IMR-90 (cell line): Measurements from ENCODE around the gene ADAMTS17. TPM values are rescaled to one million over a fixed set of nuclear protein-coding genes. Genes with fewer than 3 reads are reported as not detected.

ENCODE experiments used
- ATAC-seq: fragments of 200-7000 bp; cut with Tn5 transposase; 2 replicates; pipeline ENCODE4 v1.9.1; 2020; ENCODE audit warnings: low read depth, mild to moderate bottlenecking, moderate library complexity
- BruUV-seq: library from RNA; stranded (reverse); fragments of 400-500 nt; replicated peaks from 2 replicates; lab custom pipeline; 2021; lab: Mats Ljungman, UMichigan
- CTCF ChIA-PET: fragments of 300-600 bp; formaldehyde crosslinking; extraction: SDS; loops from one replicate; lab custom pipeline; 2021; ENCODE audit warnings: antibody characterized with exemption; lab: Yijun Ruan, JAX
- POLR2A ChIA-PET: fragments of 300-600 bp; sonication (Branson Sonifier 250); formaldehyde crosslinking; loops from one replicate; lab custom pipeline; 2022; ENCODE audit warnings: antibody characterized with exemption; ENCODE audit not compliant: unreplicated experiment; lab: Charles Lee
- DNase-seq: peaks from one replicate; pipeline ENCODE4 v3.0.0; 2013
- H2AFZ ChIP-seq: replicated peaks from 2 replicates; pipeline ENCODE3; 2013; ENCODE audit warnings: low read length, mild to moderate bottlenecking; ENCODE audit not compliant: poor library complexity
- H2AK5ac ChIP-seq: 2 replicates; pipeline ENCODE4 v1.6.1; 2013; ENCODE audit warnings: low read depth, low read length, inconsistent platforms
- H2AK9ac ChIP-seq: replicated peaks from 2 replicates; pipeline ENCODE3; 2013; ENCODE audit warnings: mild to moderate bottlenecking, low read depth, low read length, moderate library complexity; ENCODE audit not compliant: poor library complexity
- H2BK120ac ChIP-seq: 2 replicates; pipeline ENCODE4 v1.6.1; 2013; ENCODE audit warnings: low read depth, low read length, inconsistent platforms
- H2BK15ac ChIP-seq: 3 replicates; pipeline ENCODE4 v1.6.1; 2013; ENCODE audit warnings: low read depth, low read length, inconsistent platforms
- H2BK20ac ChIP-seq: 2 replicates; pipeline ENCODE4 v1.6.1; 2013; ENCODE audit warnings: low read depth, mild to moderate bottlenecking, inconsistent platforms, low read length, moderate library complexity
- H2BK5ac ChIP-seq: 2 replicates; pipeline ENCODE4 v1.6.1; 2013; ENCODE audit warnings: mild to moderate bottlenecking, low read depth, low read length, inconsistent platforms; ENCODE audit not compliant: poor library complexity, severe bottlenecking
- H3K14ac ChIP-seq: replicated peaks from 2 replicates; pipeline ENCODE4 v1.6.1; 2013; ENCODE audit warnings: low read depth, low read length, inconsistent platforms
- H3K18ac ChIP-seq: 2 replicates; pipeline ENCODE4 v1.6.1; 2013; ENCODE audit warnings: low read depth, low read length, control low read depth
- H3K23ac ChIP-seq: 2 replicates; pipeline ENCODE4 v1.6.1; 2013; ENCODE audit warnings: low read depth, low read length, inconsistent platforms
- H3K27ac ChIP-seq: 2 replicates; pipeline ENCODE4 v1.5.1; 2013; ENCODE audit warnings: mild to moderate bottlenecking, control low read depth, low read length; ENCODE audit not compliant: insufficient read depth
- H3K27me3 ChIP-seq: 2 replicates; pipeline ENCODE4 v1.6.1; 2013; ENCODE audit warnings: low read length; ENCODE audit not compliant: control insufficient read depth, insufficient read depth
- H3K36me3 ChIP-seq: 2 replicates; pipeline ENCODE4 v1.6.1; 2013; ENCODE audit warnings: low read length, mixed read lengths; ENCODE audit not compliant: control insufficient read depth, insufficient read depth
- H3K4ac ChIP-seq: 2 replicates; pipeline ENCODE4 v1.6.1; 2013; ENCODE audit warnings: low read depth, low read length, inconsistent platforms
- H3K4me1 ChIP-seq: 2 replicates; pipeline ENCODE4 v1.6.1; 2013; ENCODE audit warnings: low read length, mixed read lengths; ENCODE audit not compliant: control insufficient read depth, insufficient read depth
- H3K4me2 ChIP-seq: 2 replicates; pipeline ENCODE4 v1.6.1; 2013; ENCODE audit warnings: low read depth, mild to moderate bottlenecking, control low read depth, low read length, moderate library complexity
- H3K4me3 ChIP-seq: 2 replicates; pipeline ENCODE4 v1.5.1; 2013; ENCODE audit warnings: low read depth, mild to moderate bottlenecking, control low read depth, low read length, moderate library complexity; ENCODE audit not compliant: insufficient read depth
- H3K56ac ChIP-seq: 2 replicates; pipeline ENCODE4 v1.6.1; 2013; ENCODE audit warnings: low read length, inconsistent platforms; ENCODE audit not compliant: insufficient read depth; ENCODE audit errors: extremely low read depth
- H3K79me1 ChIP-seq, 2 experiments: 2 replicates each; pipeline ENCODE4 v1.6.1; 2013; ENCODE audit warnings: low read length in 2 of 2, inconsistent platforms in 1 of 2, low read depth in 1 of 2
- H3K9ac ChIP-seq: 2 replicates; pipeline ENCODE4 v1.6.1; 2013; ENCODE audit warnings: low read depth, low read length, control low read depth
- H3K9me1 ChIP-seq: 2 replicates; pipeline ENCODE4 v1.6.1; 2013; ENCODE audit warnings: low read length, inconsistent platforms; ENCODE audit not compliant: insufficient read depth
- H3K9me3 ChIP-seq: 2 replicates; pipeline ENCODE4 v1.6.1; 2013; ENCODE audit warnings: low read length; ENCODE audit not compliant: control insufficient read depth, insufficient read depth
- H4K20me1 ChIP-seq: 2 replicates; pipeline ENCODE4 v1.6.1; 2013; ENCODE audit warnings: low read length, inconsistent platforms; ENCODE audit not compliant: insufficient read depth
- H4K5ac ChIP-seq: 2 replicates; pipeline ENCODE4 v1.6.1; 2013; ENCODE audit warnings: mild to moderate bottlenecking, low read depth, low read length, control low read depth
- H4K8ac ChIP-seq, 2 experiments: 2 replicates each; pipeline ENCODE4 v1.6.1; 2013; ENCODE audit warnings: low read depth in 2 of 2, low read length in 2 of 2, control low read depth in 1 of 2, inconsistent platforms in 1 of 2
- H4K91ac ChIP-seq: 2 replicates; pipeline ENCODE4 v1.6.1; 2013; ENCODE audit warnings: low read depth, low read length, inconsistent platforms; ENCODE audit not compliant: insufficient read depth
- ELK1 ChIP-seq: fragments of 150-350 bp; IDR thresholded peaks from 2 replicates; pipeline ENCODE4 v1.6.1; 2016; ENCODE audit warnings: low read depth, mild to moderate bottlenecking, low read length, moderate library complexity, borderline replicate concordance
- WGBS, 2 experiments: methylation state at CpG; one replicate each; pipeline versions ENCODE4 v1.1.5 to v1.1.7; 2013; ENCODE audit warnings: missing lambda C conversion rate in 2 of 2; ENCODE audit not compliant: insufficient read length in 1 of 2; ENCODE audit errors: extremely low coverage in 2 of 2; 5-methylcytosine and 5-hydroxymethylcytosine counted together
- dilution Hi-C: fragments of 300-500 bp; cut with HindIII; formaldehyde crosslinking; loops from one replicate; pipeline ENCODE4 v1.14.3; 2018; ENCODE audit warnings: low sequenced_read_pairs; ENCODE audit not compliant: unreplicated experiment
- in situ Hi-C: fragments of 300-500 bp; cut with MboI; formaldehyde crosslinking; loops from 3 replicates; pipeline ENCODE4 v1.14.3; 2019; ENCODE audit warnings: low sequenced_read_pairs, inconsistent platforms, mixed read lengths
- intact Hi-C: fragments of 100-400 bp; cut with micrococcal nuclease; formaldehyde crosslinking; loops from 2 replicates; pipeline ENCODE4 v1.10.0; 2022
- polyA plus RNA-seq, 3 experiments: library from polyadenylated mRNA; depleted of rRNA; stranded (reverse); fragments of >200 nt; gene quantifications; 2 replicates each; pipeline ENCODE4 v1.2.3, GENCODE V29; 2012; ENCODE audit warnings: low replicate concordance in 1 of 3
- total RNA-seq: library from RNA; depleted of rRNA; stranded (reverse); fragments of >200 nt; gene quantifications from 2 replicates; pipeline ENCODE4 v1.2.3, GENCODE V29; 2012

ADAMTS17 gene
- total and polyA plus RNA-seq, 2 of the 4 experiments (the other 2 are of a cell fraction) = 0.03 TPM; not detected in 1

DNA sequence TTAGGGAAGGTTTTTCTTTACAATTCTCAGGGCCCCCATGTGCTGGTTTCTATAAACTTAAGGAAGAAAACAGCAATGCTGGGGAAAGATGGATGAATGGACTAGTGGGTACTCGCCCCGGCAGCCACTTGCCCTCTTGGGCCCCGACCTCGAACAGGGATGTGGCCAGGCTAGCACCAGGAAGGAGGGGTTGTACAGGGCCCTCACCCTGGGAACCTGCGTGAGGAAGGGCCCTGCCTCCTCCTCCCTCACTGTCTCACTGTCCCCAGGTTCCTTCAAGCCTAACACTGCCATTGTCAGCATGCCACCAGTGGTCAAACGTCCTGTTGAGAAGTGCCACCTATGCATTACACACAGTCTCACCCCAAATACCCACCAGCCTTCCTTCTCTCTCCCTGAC is 9.1 kb downstream of the ADAMTS17 start:
- WGBS, 2 experiments = 38% methylated on average over 1 of the region's 6 CpGs; no CpG with 5 or more reads in 1 of the 2 experiments
- in situ Hi-C loops = no loop called here
- Histone ChIP-seq H2AK9ac (no peak overlapping the region), H3K4me2 (no peak overlapping the region), H3K36me3 (no peaks in the 10 kb centered on the region), H3K4me1 (no peaks in the 10 kb centered on the region), H3K79me1 (no peaks in the 10 kb centered on the region), H3K14ac (no peak overlapping the region), H3K23ac (no peak overlapping the region), H2BK120ac (no peak overlapping the region), H3K9me3 (peaks cover 12% of the 10 kb centered on the region), H4K91ac (no peak overlapping the region), H2AK5ac (no peak overlapping the region), H3K56ac (no peak overlapping the region), H3K4ac (no peak overlapping the region), H2BK20ac (no peak overlapping the region), H2BK15ac (no peak overlapping the region), H2AFZ (peak overlapping the region; percentile 29), H4K5ac (no peak overlapping the region), H2BK5ac (no peak overlapping the region), H4K8ac (no peak overlapping the region), H3K27me3 (no peaks in the 10 kb centered on the region), H4K20me1 (no peaks in the 10 kb centered on the region), H3K27ac (no peak overlapping the region), H3K9ac (no peak overlapping the region), H3K4me3 (no peak overlapping the region), H3K9me1 (no peaks in the 10 kb centered on the region), H3K18ac (no peak overlapping the region)
- TF ChIP-seq ELK1 = no peak
- dilution Hi-C loops = no loop called here
- ChIA-PET POLR2A (no interaction called here), CTCF (no interaction called here)
- DNase-seq = no peak
- no TSS peak for BruUV-seq
- ATAC-seq = no peak
- intact Hi-C loops = no loop called here
